HK-2 (cell line): ENCODE data around the gene UNK.
A peak's percentile ranks its signal among the peaks of the same experiment; 100 is the strongest.
"Not testable (repeated sequence)": the region's sequence is repeated elsewhere in the genome, so short reads cannot be mapped to it uniquely, and the experiment has no call there.

Experiments
- DNase-seq: peaks from one replicate; pipeline ENCODE4 v3.0.0-alpha.2; 2018; ENCODE audit not compliant: unreplicated experiment

The UNK gene

GRCh38 chr17:75754378-75755204 lies 30.0 kb upstream of the UNK start:
- no peak for DNase-seq

- no peak for DNase-seq
These were observed 29.3 kb upstream of the UNK start for GRCh38 chr17:75755205-75755901.

- no peak for DNase-seq
These were observed 28.6 kb upstream of the UNK start for GRCh38 chr17:75755990-75756389.

- no peak for DNase-seq
These were observed 28.0 kb upstream of the UNK start for GRCh38 chr17:75756451-75757085.

- DNase-seq, result no peak
These were observed 27.4 kb upstream of the UNK start for GRCh38 chr17:75757086-75757681.

- DNase-seq, result no peak
These were observed 26.3 kb upstream of the UNK start for GRCh38 chr17:75758131-75758905.

- DNase-seq, result no peak
These were observed 25.1 kb upstream of the UNK start for GRCh38 chr17:75759457-75759856.

GRCh38 chr17:75759978-75760640 lies 24.5 kb upstream of the UNK start:
- DNase-seq, result not testable (repeated sequence)

- no peak for DNase-seq
These were observed 21.9 kb upstream of the UNK start for GRCh38 chr17:75762513-75763268.

GRCh38 chr17:75763269-75763607 lies 21.4 kb upstream of the UNK start:
- DNase-seq, result no peak

- DNase-seq, result no peak
These were observed 20.8 kb upstream of the UNK start for GRCh38 chr17:75763613-75764416.

GRCh38 chr17:75764417-75764710 lies 20.2 kb upstream of the UNK start:
- no peak for DNase-seq

GRCh38 chr17:75764711-75765421 lies 19.7 kb upstream of the UNK start, which contains the start of gene GALK1:
GALK1 (minus strand) TSS chr17:75765192; CDS start chr17:75765136, 56 bp downstream.
- peak; percentile 70 for DNase-seq

GRCh38 chr17:75765981-75766380 lies 18.6 kb upstream of the UNK start:
- DNase-seq, result no peak

GRCh38 chr17:75767881-75768280 lies 16.7 kb upstream of the UNK start:
- DNase-seq, result no peak

GRCh38 chr17:75769536-75769935 lies 15.1 kb upstream of the UNK start:
- DNase-seq, result no peak

GRCh38 chr17:75771334-75772281 lies 13.0 kb upstream of the UNK start:
- no peak for DNase-seq
